ENCODE data around the gene VAT1L. TPM values are rescaled to one million over a fixed set of nuclear protein-coding genes. Genes with fewer than 3 reads are reported as not detected.

The VAT1L gene
- total RNA-seq, 4 donors from 2014 or later: 0.80 to 1.4 (median 1.2) TPM

- no peak overlapping the region for H3K27ac ChIP-seq
- H3K9me3 ChIP-seq: no peaks in the 10 kb centered on the region
- no peak for TF ChIP-seq POLR2AphosphoS5 (IDR thresholded peaks at IDR 0.05)
- TF ChIP-seq EP300 (IDR thresholded peaks at IDR 0.05; ENCODE audit: low read depth): no peak
- TF ChIP-seq CTCF (IDR thresholded peaks at IDR 0.05): no peak
- TF ChIP-seq POLR2A (IDR thresholded peaks at IDR 0.05): no peak
- DNase-seq: no peak
- H3K36me3 ChIP-seq: no peaks in the 10 kb centered on the region
- no peak overlapping the region for H3K4me3 ChIP-seq
- intact Hi-C loops (cut with DNase I; ENCODE audit: low total_unique reads) (no loop called here), in situ Hi-C loops (cut with MboI; ENCODE audit: low pct_ligation_motif_present in 1 of 4, low pct_unique_long_range_greater_than_20kb in 1 of 4, low sequenced_read_pairs in 3 of 4) (no loop called here)
- no peaks in the 10 kb centered on the region for H3K27me3 ChIP-seq
- peaks cover 0 to 7% (median 0%) of the 10 kb centered on the region in 4 donors for H3K4me1 ChIP-seq
- 70 to 83% methylated on average over 1 of the region's 1 CpG for WGBS, 2 donors (ENCODE audit: low coverage in 1 of 2)
Observed at GRCh38 chr16:77761204-77761603, 27.2 kb upstream of the VAT1L start.

- in situ Hi-C loops (cut with MboI; ENCODE audit: low pct_ligation_motif_present in 1 of 4, low pct_unique_long_range_greater_than_20kb in 1 of 4, low sequenced_read_pairs in 3 of 4): no loop called here
- DNase-seq: no peak
- Histone ChIP-seq H3K27ac (no peak overlapping the region), H3K9me3 (no peaks in the 10 kb centered on the region), H3K36me3 (no peaks in the 10 kb centered on the region), H3K4me3 (no peak overlapping the region), H3K4me1 (peaks cover 0 to 7% (median 0%) of the 10 kb centered on the region in 4 donors), H3K27me3 (no peaks in the 10 kb centered on the region)
- 31 to 41% methylated on average over 2 of the region's 2 CpGs for WGBS, 2 donors (ENCODE audit: low coverage in 1 of 2)
- TF ChIP-seq EP300 (IDR thresholded peaks at IDR 0.05; ENCODE audit: low read depth) (no peak), CTCF (IDR thresholded peaks at IDR 0.05) (no peak), POLR2AphosphoS5 (IDR thresholded peaks at IDR 0.05) (no peak), POLR2A (IDR thresholded peaks at IDR 0.05) (no peak)
- intact Hi-C loops (cut with DNase I; ENCODE audit: low total_unique reads): no loop called here
Observed at GRCh38 chr16:77762262-77762661, 26.1 kb upstream of the VAT1L start.

GRCh38 chr16:77763994-77764393, 24.4 kb upstream of the VAT1L start:
- no peak for DNase-seq
- no peak overlapping the region for H3K4me3 ChIP-seq
- TF ChIP-seq POLR2A (IDR thresholded peaks at IDR 0.05): no peak
- no peak for TF ChIP-seq CTCF (IDR thresholded peaks at IDR 0.05)
- TF ChIP-seq EP300 (IDR thresholded peaks at IDR 0.05; ENCODE audit: low read depth): no peak
- no peak for TF ChIP-seq POLR2AphosphoS5 (IDR thresholded peaks at IDR 0.05)
- WGBS, 2 donors (ENCODE audit: low coverage in 1 of 2): 94% methylated on average over 1 of the region's 1 CpG; no CpG with 5 or more reads in 1 of the 2 donors
- in situ Hi-C loops (cut with MboI; ENCODE audit: low pct_ligation_motif_present in 1 of 4, low pct_unique_long_range_greater_than_20kb in 1 of 4, low sequenced_read_pairs in 3 of 4): no loop called here
- no peaks in the 10 kb centered on the region for H3K36me3 ChIP-seq
- H3K27me3 ChIP-seq: no peaks in the 10 kb centered on the region
- intact Hi-C loops (cut with DNase I; ENCODE audit: low total_unique reads): no loop called here
- peaks cover 0 to 7% (median 0%) of the 10 kb centered on the region in 4 donors for H3K4me1 ChIP-seq
- no peak overlapping the region for H3K27ac ChIP-seq
- H3K9me3 ChIP-seq: no peaks in the 10 kb centered on the region

GRCh38 chr16:77767211-77767610, 21.2 kb upstream of the VAT1L start:
- 63 to 82% methylated on average over 4 of the region's 4 CpGs for WGBS, 2 donors (ENCODE audit: low coverage in 1 of 2)

More at GRCh38 chr16:77767211-77767610, 21.2 kb upstream of the VAT1L start:
- intact Hi-C loops (cut with DNase I; ENCODE audit: low total_unique reads) (no loop called here), in situ Hi-C loops (cut with MboI; ENCODE audit: low pct_ligation_motif_present in 1 of 4, low pct_unique_long_range_greater_than_20kb in 1 of 4, low sequenced_read_pairs in 3 of 4) (no loop called here)
- H3K4me3 ChIP-seq: no peak overlapping the region
- peaks cover 0 to 7% (median 0%) of the 10 kb centered on the region in 4 donors for H3K4me1 ChIP-seq
- no peaks in the 10 kb centered on the region for H3K27me3 ChIP-seq
- DNase-seq: no peak
- TF ChIP-seq EP300 (IDR thresholded peaks at IDR 0.05; ENCODE audit: low read depth) (no peak), CTCF (IDR thresholded peaks at IDR 0.05) (no peak), POLR2A (IDR thresholded peaks at IDR 0.05) (no peak), POLR2AphosphoS5 (IDR thresholded peaks at IDR 0.05) (no peak)
- no peaks in the 10 kb centered on the region for H3K36me3 ChIP-seq
- H3K27ac ChIP-seq: no peak overlapping the region
- no peaks in the 10 kb centered on the region for H3K9me3 ChIP-seq
